Thoracic aorta (tissue), 2 donors: ENCODE data around the gene TSHZ3. TPM values are rescaled to one million over a fixed set of nuclear protein-coding genes. Genes with fewer than 3 reads are reported as not detected.

Source experiments
- ATAC-seq: fragments of 150-250 bp; one replicate; pipeline ENCODE4 v1.8.0; 2017; ENCODE audit warnings: low read depth; ENCODE audit not compliant: insufficient number of reproducible peaks, low FRiP score
- DNase-seq: peaks from one replicate; pipeline ENCODE4 v3.0.0-alpha.2; 2020; ENCODE audit warnings: low spot score
- H3K27ac ChIP-seq, 2 donors: fragments of 200-600 bp; sonication (generic); 1 replicate in 1 of 2; 2 replicates in 1 of 2; pipeline ENCODE4 v1.5.1; 2016; ENCODE audit warnings: mild to moderate bottlenecking in 2 of 2, moderate library complexity in 2 of 2
- H3K27me3 ChIP-seq: fragments of 200-600 bp; sonication (generic); replicated peaks from 2 replicates; pipeline ENCODE4 v1.6.0; 2016; ENCODE audit warnings: mild to moderate bottlenecking; ENCODE audit not compliant: insufficient read depth
- H3K36me3 ChIP-seq: fragments of 200-600 bp; sonication (generic); one replicate; pipeline ENCODE4 v1.5.1; 2016
- H3K4me1 ChIP-seq, 2 donors: fragments of 200-600 bp; sonication (generic); 1 replicate in 1 of 2; 2 replicates in 1 of 2; pipeline versions ENCODE4 v1.5.1 to v1.6.0; 2016; ENCODE audit warnings: low read depth in 2 of 2, mild to moderate bottlenecking in 1 of 2; ENCODE audit not compliant: control insufficient read depth in 1 of 2
- H3K4me3 ChIP-seq: fragments of 200-600 bp; sonication (generic); 2 replicates; pipeline ENCODE4 v1.5.1; 2016; ENCODE audit warnings: mild to moderate bottlenecking
- H3K9me3 ChIP-seq: fragments of 200-600 bp; sonication (generic); 2 replicates; pipeline ENCODE4 v1.5.1; 2016
- total RNA-seq, 2 donors: library from RNA; depleted of rRNA; stranded (reverse); fragments of >200 nt; gene quantifications; one replicate each; pipeline versions ENCODE4 v1.1.0 to v1.2.3, GENCODE V29; 2016
- TF ChIP-seq, protein P1 (sequence below): fragments of 200-600 bp; sonication (generic); IDR thresholded peaks from one replicate; pipeline ENCODE4 v1.5.1; 2019; ENCODE audit warnings: antibody characterized with exemption

The TSHZ3 gene
- total RNA-seq, 2 donors from 2014 or later: 9.3 to 10.2 TPM

DNA sequence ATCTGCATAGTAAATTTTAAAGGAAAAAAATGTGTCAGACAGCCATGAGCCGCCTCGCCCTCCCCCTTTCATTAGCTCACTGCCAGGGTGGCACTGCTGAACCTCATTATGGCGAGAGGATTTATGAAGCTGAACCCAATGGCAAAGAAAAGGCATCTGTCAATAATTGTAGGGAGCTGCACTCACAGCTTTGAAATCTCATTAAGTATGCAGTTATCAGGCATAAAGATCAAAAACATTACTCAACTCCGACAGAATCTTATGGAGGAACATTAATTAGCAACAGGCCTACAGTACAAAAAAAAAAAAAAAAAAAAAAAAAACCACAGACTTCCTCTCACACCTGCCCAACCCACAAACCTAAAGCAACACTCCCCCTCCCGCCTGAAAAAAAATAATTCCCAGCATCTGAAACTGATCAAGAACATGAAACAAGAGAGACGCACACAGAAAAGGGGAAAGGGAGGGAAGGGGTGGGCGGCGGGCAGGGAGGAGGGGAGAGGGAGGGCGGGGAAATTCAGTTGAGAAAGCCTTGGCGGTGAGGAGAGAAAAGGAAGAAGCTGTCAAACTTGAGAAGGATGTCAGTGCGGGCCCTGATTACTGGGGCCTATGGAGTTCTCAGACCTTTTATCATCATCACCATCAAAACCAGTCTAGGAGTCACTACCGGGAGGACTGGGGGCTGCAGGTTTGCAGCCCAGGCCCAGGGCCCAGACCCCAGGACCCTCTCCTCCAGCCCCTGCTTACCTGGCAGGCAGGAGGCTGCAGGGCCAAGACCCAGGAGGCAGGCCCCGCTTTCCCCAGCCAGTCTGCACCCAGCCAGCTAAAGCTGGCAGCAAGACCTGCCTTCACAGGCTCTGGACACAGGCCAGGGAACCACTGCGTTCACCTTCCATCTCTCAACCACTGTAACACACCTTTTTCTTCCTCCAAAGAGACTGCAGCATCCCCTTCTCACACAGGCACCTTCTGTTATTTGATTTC lies 8.9 kb downstream of the TSHZ3 start:
- no peak for ATAC-seq
- Histone ChIP-seq H3K9me3 (no peaks in the 10 kb centered on the region), H3K27ac (no peak overlapping the region), H3K4me3 (no peak overlapping the region), H3K36me3 (no peaks in the 10 kb centered on the region), H3K27me3 (no peaks in the 10 kb centered on the region), H3K4me1 (peaks cover 16 to 27% of the 10 kb centered on the region in 2 donors)
- TF ChIP-seq, protein P1, sequence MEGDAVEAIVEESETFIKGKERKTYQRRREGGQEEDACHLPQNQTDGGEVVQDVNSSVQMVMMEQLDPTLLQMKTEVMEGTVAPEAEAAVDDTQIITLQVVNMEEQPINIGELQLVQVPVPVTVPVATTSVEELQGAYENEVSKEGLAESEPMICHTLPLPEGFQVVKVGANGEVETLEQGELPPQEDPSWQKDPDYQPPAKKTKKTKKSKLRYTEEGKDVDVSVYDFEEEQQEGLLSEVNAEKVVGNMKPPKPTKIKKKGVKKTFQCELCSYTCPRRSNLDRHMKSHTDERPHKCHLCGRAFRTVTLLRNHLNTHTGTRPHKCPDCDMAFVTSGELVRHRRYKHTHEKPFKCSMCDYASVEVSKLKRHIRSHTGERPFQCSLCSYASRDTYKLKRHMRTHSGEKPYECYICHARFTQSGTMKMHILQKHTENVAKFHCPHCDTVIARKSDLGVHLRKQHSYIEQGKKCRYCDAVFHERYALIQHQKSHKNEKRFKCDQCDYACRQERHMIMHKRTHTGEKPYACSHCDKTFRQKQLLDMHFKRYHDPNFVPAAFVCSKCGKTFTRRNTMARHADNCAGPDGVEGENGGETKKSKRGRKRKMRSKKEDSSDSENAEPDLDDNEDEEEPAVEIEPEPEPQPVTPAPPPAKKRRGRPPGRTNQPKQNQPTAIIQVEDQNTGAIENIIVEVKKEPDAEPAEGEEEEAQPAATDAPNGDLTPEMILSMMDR: no peak
- DNase-seq: no peak

DNA sequence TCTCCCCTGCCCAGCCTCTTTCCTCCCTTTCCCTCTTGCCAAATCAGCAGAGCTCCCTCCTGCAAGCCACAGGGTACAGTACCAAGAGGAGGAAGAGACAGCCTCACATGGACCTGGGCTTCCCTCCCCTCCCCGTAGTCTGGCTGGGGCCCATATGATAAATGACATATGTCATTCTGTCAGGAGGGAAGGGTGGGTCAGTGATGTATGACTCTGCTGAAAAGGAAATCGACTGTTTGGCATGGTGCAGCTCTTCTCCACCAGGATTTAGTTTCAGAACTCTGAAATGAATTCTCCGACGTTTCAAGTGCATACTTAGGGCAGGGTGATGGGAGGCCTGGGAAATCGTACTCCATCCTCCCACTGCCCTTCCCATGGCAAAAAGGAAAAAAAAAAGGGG lies 9.8 kb downstream of the TSHZ3 start:
- Histone ChIP-seq H3K27ac (no peak overlapping the region), H3K9me3 (no peaks in the 10 kb centered on the region), H3K4me1 (peaks cover 16 to 27% of the 10 kb centered on the region in 2 donors), H3K27me3 (no peaks in the 10 kb centered on the region), H3K36me3 (no peaks in the 10 kb centered on the region), H3K4me3 (no peak overlapping the region)
- no peak for DNase-seq
- no peak for ATAC-seq
- TF ChIP-seq, protein P1: no peak

DNA sequence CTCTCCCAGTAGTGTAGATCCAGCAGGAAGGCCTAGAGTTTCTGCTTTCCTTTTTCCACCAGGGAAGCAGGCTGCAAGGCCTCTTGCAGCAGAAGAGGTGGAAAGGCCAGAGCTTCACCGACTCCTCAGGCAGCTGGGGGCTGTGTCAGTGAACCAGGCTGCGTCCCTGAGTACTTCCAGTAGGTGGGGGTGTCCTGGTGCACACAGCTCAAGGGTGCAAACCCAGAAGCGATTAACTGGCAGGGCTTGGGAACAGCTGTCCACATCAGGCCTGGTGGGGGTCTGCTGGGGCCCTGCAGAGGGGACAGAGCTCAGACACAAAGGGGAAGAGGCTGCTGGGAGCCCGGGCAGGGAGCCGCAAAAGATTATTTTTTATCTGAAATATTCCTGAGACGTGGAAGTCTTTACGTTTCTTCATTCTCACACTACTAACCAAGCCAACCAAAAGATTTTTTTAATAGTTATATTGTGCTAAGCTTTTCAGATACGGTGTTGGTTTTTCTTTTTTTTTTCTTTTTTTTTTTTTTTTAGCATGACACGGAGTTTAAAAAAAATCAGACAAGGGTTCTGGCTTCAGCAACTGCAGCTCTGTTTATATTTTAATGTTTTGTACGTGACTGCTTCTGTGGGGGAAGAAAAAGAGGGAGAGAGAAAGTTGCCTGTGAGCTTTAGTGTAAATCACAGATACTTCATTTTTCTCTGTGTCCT lies 11.0 kb downstream of the TSHZ3 start:
- Histone ChIP-seq H3K9me3 (no peaks in the 10 kb centered on the region), H3K4me1 (peaks cover 16 to 27% of the 10 kb centered on the region in 2 donors), H3K4me3 (peak overlapping the region; percentile 54), H3K36me3 (no peaks in the 10 kb centered on the region), H3K27ac (peak overlapping the region; percentile 41 to 54), H3K27me3 (no peaks in the 10 kb centered on the region)
- no peak for ATAC-seq
- TF ChIP-seq, protein P1: peak; percentile 61
- DNase-seq: no peak

DNA sequence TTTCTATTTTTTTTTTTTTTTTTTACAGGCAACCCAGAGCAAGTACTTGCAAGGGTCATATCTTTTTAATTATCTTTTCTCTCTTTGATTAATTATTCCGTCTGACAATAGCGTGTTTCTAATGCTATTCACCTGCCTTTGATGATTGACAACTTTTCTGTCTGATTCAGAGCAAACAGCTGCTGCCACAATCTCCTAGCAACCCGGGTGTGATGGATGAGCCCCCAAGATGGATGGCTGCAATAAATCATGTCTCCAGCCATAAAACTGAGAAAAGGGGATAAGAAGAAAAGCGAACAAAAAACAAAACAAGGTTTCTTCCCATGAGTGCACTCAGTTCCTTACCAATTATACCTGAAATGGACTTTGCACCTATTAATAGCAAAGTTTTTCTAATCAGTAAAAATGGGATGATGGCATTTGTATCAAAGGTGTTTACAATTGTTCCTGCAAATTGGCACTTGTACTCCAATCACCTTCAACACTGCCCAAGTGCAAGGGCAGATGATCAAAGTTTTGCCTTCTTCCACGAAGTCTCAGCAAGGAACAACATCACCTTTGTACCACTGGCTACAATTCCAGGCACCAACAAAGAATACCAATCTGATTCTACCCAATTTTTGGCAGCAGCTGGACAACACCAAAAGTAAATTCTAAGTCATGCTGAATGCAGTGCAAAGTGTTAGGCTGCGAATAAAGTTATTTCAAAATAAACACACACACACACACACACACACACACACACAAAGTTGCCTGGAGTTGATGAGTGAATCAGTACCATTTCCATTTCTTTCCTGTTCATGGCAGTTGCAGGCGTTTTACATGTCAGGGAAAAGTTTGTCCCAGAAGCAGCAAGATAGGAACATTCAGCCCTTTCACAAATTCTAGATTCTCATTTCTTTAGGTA lies 12.0 kb downstream of the TSHZ3 start:
- ATAC-seq: no peak
- H3K4me1 ChIP-seq: peaks cover 16 to 27% of the 10 kb centered on the region in 2 donors
- H3K27ac ChIP-seq: no peak overlapping the region
- H3K4me3 ChIP-seq: no peak overlapping the region
- TF ChIP-seq, protein P1: no peak
- no peaks in the 10 kb centered on the region for H3K9me3 ChIP-seq
- H3K36me3 ChIP-seq: no peaks in the 10 kb centered on the region
- DNase-seq: no peak
- no peaks in the 10 kb centered on the region for H3K27me3 ChIP-seq
